ENCODE results near the gene NT5C3B.
"Not testable (repeated sequence)": the region's sequence is repeated elsewhere in the genome, so short reads cannot be mapped to it uniquely, and the experiment has no call there.

Gene NT5C3B

DNA sequence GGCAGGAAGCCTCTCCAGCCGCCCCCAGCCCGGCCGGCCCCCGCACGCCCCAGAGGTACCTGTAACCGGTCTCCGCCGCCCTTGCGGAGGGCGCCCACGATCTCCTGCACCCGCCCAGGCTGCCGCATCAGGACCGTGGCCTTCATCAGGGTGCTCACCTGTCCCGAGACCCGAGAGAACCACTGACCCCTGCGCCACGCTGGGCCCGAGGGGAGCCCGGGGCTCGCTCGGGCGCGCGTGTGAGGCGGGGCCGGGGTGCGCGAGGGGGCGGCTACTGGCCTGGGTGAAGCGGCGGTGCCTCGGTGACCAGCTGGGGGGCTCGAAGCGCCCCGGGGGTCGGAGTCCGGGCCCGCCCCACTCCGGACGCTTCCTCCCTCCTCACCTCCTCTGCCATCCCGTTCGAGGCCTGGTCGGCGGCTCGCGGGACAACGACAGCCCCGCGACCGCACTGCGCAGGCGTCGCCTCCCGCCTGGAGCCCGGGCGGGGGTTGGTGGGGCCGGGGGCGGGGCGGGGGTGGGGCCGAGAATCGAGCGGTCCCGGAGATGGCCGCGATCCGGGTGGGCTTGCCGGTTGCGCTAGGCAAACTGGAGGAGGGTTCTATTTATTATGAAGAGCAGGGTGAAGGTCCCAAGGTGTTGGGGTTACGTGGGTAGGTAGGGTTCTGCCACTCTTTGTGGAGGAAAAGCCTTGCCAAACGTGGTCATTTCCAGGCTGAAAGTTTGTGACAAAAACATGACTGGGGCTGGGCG lies at the start of gene NT5C3B:
Gene NT5C3B, minus strand, starts transcription at position 433 of the 750 bp plus-strand sequence. Its CDS starts 39 bp downstream, at position 394.
- DNase-seq: peak; percentile 78
- H3K27me3 Mint-ChIP-seq: no peaks in the 10 kb centered on the region
- peak within 1 kb of the TSS; percentile 85 for H3K4me3 Mint-ChIP-seq
- H3K9me3 Mint-ChIP-seq: no peaks in the 10 kb centered on the region
- H3K4me1 Mint-ChIP-seq (ENCODE audit: low read depth): peaks cover 22% of the 10 kb centered on the region
- H3K27ac Mint-ChIP-seq: peak within 1 kb of the TSS; percentile 83
- H3K36me3 Mint-ChIP-seq (ENCODE audit: low read depth): peaks cover 40% of the 10 kb centered on the region

GRCh38 chr17:41885733-41886132 lies 49.7 kb upstream of the NT5C3B start:
- Mint-ChIP-seq H3K9me3 (no peaks in the 10 kb centered on the region), H3K27ac (peak overlapping the region; percentile 24), H3K36me3 (ENCODE audit: low read depth) (peaks cover 88% of the 10 kb centered on the region), H3K4me1 (ENCODE audit: low read depth) (no peaks in the 10 kb centered on the region), H3K27me3 (no peaks in the 10 kb centered on the region), H3K4me3 (no peak overlapping the region)
- DNase-seq: no peak

DNA sequence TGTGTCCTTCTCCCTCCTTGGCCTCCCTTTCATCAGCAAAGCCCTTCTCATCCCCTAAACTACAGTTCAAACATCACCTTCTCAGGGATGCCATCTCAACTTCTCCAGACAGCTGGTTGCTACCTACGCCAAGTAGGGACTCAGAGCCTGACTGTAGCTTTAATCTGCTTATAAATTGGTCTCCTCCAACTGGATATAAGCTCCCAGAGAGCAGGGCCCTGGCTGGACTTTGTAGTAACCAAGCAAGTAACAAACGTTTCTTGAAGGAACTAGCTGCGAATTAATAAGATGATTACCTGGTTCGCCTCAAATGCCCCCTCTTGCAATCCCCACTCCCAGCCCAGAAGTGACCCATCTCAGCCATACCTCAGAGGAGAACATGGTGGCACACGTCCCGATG lies 46.7 kb upstream of the NT5C3B start:
- Mint-ChIP-seq H3K27ac (peak overlapping the region; percentile 76), H3K36me3 (ENCODE audit: low read depth) (peaks cover 91% of the 10 kb centered on the region)

DNA sequence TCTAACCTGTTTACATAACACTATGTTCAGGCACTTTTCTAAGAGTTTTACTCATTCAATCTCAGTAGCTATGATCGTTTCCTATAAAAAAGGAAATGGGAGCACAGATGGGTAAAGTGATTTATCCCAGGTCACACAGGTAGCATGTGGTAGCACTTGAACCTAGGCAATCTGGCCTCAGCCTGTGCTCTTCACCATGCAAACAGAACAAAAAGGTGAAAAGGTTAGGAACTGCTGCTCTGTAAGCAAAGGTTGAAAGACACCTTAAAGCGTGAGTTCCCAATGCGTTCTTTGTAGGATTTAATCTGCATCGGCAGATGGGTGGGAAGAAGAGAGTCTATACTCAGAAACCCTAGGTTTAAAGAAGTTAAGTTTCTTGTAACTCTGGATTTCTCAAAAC lies 44.1 kb upstream of the NT5C3B start:
- Mint-ChIP-seq H3K27ac (no peak overlapping the region), H3K27me3 (no peaks in the 10 kb centered on the region), H3K4me1 (ENCODE audit: low read depth) (no peaks in the 10 kb centered on the region), H3K4me3 (no peak overlapping the region), H3K36me3 (ENCODE audit: low read depth) (peaks cover 89% of the 10 kb centered on the region), H3K9me3 (no peaks in the 10 kb centered on the region)
- no peak for DNase-seq

More for the DNA sequence above, 46.7 kb upstream of the NT5C3B start:
- Mint-ChIP-seq H3K4me3 (no peak overlapping the region), H3K9me3 (no peaks in the 10 kb centered on the region), H3K4me1 (ENCODE audit: low read depth) (no peaks in the 10 kb centered on the region), H3K27me3 (no peaks in the 10 kb centered on the region)
- DNase-seq: no peak

GRCh38 chr17:41874293-41874670 lies 38.2 kb upstream of the NT5C3B start:
- H3K27ac Mint-ChIP-seq: peak overlapping the region; percentile 29
- peaks cover 95% of the 10 kb centered on the region for H3K36me3 Mint-ChIP-seq (ENCODE audit: low read depth)
- not testable (repeated sequence) for H3K4me3 Mint-ChIP-seq, H3K27me3 Mint-ChIP-seq, DNase-seq, H3K9me3 Mint-ChIP-seq
- H3K4me1 Mint-ChIP-seq (ENCODE audit: low read depth): peaks cover 20% of the 10 kb centered on the region

DNA sequence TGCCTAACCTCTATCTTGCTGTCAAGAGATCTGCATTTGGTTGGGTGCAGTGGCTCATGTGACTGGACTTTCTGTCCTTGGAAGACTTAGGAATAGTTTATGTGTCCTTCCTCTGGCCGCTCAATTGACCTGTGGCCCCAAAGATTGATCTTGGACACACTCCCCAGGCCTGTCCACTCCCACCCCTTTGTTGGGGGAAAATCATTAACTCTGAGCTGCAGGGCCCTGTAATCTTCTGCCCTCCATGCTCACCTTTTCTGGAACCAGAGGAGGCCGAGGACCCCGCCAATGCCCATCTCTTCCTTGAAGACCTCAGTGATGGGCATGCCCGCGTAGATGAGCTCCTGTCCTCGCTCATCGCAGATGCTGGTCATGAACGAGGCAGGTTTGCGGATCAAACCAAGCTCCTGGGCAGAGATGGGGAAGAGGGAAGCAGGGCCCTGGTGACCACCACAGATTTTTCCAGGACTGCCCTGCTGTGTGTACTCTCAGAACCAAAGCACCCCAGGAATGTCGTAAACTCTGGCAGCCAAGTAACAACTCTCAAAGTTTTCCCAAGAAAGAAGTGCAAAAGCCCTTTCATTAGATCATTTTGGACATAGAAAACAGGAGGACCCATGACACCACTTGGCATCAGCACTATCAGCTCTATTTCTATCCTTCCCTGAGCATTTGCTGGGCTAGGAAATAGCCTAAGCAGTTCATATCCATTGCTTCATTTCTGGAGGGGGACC lies 37.7 kb upstream of the NT5C3B start:
- Mint-ChIP-seq H3K27ac (peak overlapping the region; percentile 29), H3K4me1 (ENCODE audit: low read depth) (peaks cover 25% of the 10 kb centered on the region), H3K36me3 (ENCODE audit: low read depth) (peaks cover 95% of the 10 kb centered on the region), H3K27me3 (no peaks in the 10 kb centered on the region), H3K9me3 (no peaks in the 10 kb centered on the region), H3K4me3 (no peak overlapping the region)
- DNase-seq: no peak

DNA sequence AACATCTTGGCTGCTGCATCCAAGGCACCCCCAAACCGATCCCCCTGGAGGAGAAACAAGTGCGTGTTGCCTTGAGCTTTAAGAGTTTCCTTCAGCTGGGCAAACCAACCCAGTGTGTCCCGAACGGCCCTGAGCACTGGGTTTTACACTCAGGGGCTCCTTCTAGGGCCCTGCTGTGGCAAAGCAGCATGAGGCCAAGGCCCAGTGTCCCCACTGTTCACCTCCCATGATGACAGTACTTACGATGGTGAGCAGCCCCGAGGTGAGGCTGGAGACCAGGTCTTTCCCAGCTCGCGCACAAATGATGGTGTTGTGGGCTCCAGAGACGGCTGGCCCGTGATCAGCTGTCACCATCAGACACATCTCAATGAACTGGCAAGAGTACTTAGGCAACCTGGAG lies 35.8 kb upstream of the NT5C3B start:
- no peak for DNase-seq
- no peak overlapping the region for H3K4me3 Mint-ChIP-seq
- no peaks in the 10 kb centered on the region for H3K27me3 Mint-ChIP-seq
- H3K27ac Mint-ChIP-seq: peak overlapping the region; percentile 68
- peaks cover 43% of the 10 kb centered on the region for H3K4me1 Mint-ChIP-seq (ENCODE audit: low read depth)
- H3K9me3 Mint-ChIP-seq: no peaks in the 10 kb centered on the region
- H3K36me3 Mint-ChIP-seq (ENCODE audit: low read depth): peaks cover 94% of the 10 kb centered on the region

DNA sequence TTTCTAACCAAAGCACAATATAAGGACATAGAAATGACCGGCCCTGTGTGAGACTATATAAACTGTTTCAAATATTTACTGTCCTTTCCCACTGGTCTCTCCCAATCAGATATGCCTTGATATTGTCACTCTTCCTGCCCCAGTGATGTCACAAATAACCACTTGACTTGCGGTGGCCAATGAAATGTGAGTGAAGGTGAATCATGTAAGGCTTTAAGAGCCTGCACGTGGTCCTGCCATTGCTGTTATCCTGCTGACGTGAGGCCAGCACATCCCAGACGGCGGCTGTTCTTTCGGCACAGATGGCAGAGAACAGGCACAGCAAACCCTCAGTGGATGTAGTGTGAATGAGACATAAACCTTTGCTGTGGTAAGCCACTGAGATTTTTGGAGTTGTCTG lies 34.6 kb upstream of the NT5C3B start:
- no peak overlapping the region for H3K4me3 Mint-ChIP-seq

DNA sequence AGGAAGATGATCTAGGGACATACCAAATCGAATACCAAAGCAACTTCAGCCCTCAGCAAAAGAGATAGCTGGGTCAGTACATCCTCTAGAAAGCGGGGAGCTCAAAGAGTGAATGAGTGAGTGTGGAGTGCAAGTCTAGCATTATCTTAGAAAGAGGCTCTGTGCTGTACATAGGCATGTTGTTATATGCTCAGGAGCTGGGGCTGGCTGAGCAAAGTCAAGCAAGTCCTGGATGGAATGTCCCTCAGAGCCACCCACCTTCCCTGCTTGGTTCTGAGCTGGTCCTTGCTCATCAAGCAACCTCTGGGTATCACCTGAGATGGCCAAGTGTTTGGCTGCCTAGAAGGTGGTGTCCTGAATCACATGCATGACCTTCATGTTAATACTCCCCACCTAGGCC lies 34.1 kb upstream of the NT5C3B start:
- H3K27ac Mint-ChIP-seq: peak overlapping the region; percentile 97
- DNase-seq: no peak
- peaks cover 50% of the 10 kb centered on the region for H3K4me1 Mint-ChIP-seq (ENCODE audit: low read depth)
- peaks cover 89% of the 10 kb centered on the region for H3K36me3 Mint-ChIP-seq (ENCODE audit: low read depth)
- no peaks in the 10 kb centered on the region for H3K27me3 Mint-ChIP-seq
- no peaks in the 10 kb centered on the region for H3K9me3 Mint-ChIP-seq
- no peak overlapping the region for H3K4me3 Mint-ChIP-seq

More for the DNA sequence above, 34.6 kb upstream of the NT5C3B start:
- DNase-seq: no peak
- Mint-ChIP-seq H3K4me1 (ENCODE audit: low read depth) (peaks cover 48% of the 10 kb centered on the region), H3K9me3 (no peaks in the 10 kb centered on the region), H3K27ac (peak overlapping the region; percentile 97), H3K36me3 (ENCODE audit: low read depth) (peaks cover 90% of the 10 kb centered on the region), H3K27me3 (no peaks in the 10 kb centered on the region)

- Mint-ChIP-seq H3K27me3 (no peaks in the 10 kb centered on the region), H3K36me3 (ENCODE audit: low read depth) (peaks cover 82% of the 10 kb centered on the region), H3K27ac (peak overlapping the region; percentile 97), H3K4me3 (peak overlapping the region; percentile 63), H3K9me3 (no peaks in the 10 kb centered on the region), H3K4me1 (ENCODE audit: low read depth) (peaks cover 50% of the 10 kb centered on the region)
- no peak for DNase-seq
These were observed 33.4 kb upstream of the NT5C3B start for GRCh38 chr17:41869426-41869825.

GRCh38 chr17:41868568-41868967 lies 32.5 kb upstream of the NT5C3B start:
- DNase-seq: no peak
- Mint-ChIP-seq H3K4me1 (ENCODE audit: low read depth) (peaks cover 50% of the 10 kb centered on the region), H3K27ac (peak overlapping the region; percentile 97), H3K27me3 (no peaks in the 10 kb centered on the region), H3K9me3 (no peaks in the 10 kb centered on the region), H3K4me3 (peak overlapping the region; percentile 63), H3K36me3 (ENCODE audit: low read depth) (peaks cover 74% of the 10 kb centered on the region)

GRCh38 chr17:41865596-41865893 lies 29.5 kb upstream of the NT5C3B start:
- H3K4me1 Mint-ChIP-seq (ENCODE audit: low read depth): peaks cover 57% of the 10 kb centered on the region
- DNase-seq: no peak
- H3K4me3 Mint-ChIP-seq: no peak overlapping the region
- no peaks in the 10 kb centered on the region for H3K27me3 Mint-ChIP-seq
- no peaks in the 10 kb centered on the region for H3K9me3 Mint-ChIP-seq
- peaks cover 48% of the 10 kb centered on the region for H3K36me3 Mint-ChIP-seq (ENCODE audit: low read depth)
- no peak overlapping the region for H3K27ac Mint-ChIP-seq

DNA sequence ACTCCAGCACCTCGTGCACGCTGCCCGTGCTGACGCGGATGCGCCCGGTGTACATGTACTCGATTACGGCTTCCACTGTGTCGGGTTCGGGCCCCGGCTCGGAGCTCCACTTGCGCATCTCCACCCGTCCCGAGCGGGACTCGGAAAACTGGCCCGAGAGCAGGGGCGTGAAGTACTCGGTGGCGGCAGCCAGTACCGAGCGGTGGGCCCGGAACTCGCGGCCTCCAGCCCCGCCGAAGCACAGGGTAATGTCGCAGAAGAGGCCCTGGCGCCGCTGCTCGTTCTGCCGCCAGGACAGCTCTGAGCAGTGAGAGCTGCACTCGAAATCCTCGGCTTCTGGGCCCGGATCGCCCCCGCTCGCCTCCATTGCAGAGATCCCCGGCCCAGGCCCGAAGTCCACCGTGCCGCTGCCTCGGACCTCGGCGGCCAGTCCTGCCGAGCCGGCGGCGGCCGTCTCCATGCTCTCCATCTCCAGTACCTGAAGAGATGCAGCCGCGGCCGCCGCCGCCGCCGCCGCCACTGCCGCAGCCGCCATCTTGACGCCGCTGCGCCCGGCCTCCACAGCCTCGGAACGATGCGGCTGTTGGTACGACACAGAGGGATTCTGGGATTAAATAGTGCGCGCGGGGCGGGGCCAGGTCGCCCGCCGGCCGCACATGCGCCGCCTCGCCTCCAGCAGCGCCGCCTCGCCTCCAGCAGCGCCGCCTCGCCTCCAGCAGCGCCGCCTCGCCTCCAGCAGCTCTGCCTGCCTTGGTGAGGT lies 29.0 kb upstream of the NT5C3B start, which contains the start of gene KLHL11:
Gene KLHL11, minus strand, starts transcription at position 588 of the 760 bp plus-strand sequence. Its CDS starts 53 bp downstream, at position 535.
- peak; percentile 90 for DNase-seq
- Mint-ChIP-seq H3K4me3 (no peak within 1 kb of the TSS), H3K9me3 (no peaks in the 10 kb centered on the region), H3K36me3 (ENCODE audit: low read depth) (peaks cover 46% of the 10 kb centered on the region), H3K27me3 (no peaks in the 10 kb centered on the region), H3K4me1 (ENCODE audit: low read depth) (peaks cover 57% of the 10 kb centered on the region), H3K27ac (no peak within 1 kb of the TSS)

GRCh38 chr17:41864498-41864835 lies 28.4 kb upstream of the NT5C3B start:
- H3K4me1 Mint-ChIP-seq (ENCODE audit: low read depth): peaks cover 56% of the 10 kb centered on the region
- no peak overlapping the region for H3K4me3 Mint-ChIP-seq
- H3K27ac Mint-ChIP-seq: no peak overlapping the region
- H3K36me3 Mint-ChIP-seq (ENCODE audit: low read depth): peaks cover 45% of the 10 kb centered on the region
- H3K27me3 Mint-ChIP-seq: no peaks in the 10 kb centered on the region
- DNase-seq: no peak
- H3K9me3 Mint-ChIP-seq: no peaks in the 10 kb centered on the region
